MM.1S (cell line): Measurements from ENCODE around the gene VPS13C.

Source experiments
- DNase-seq: peaks from one replicate; pipeline ENCODE4 v3.0.0-alpha.2; 2015
- H2AFZ ChIP-seq: fragments of 300-600 bp; sonication (generic); 2 replicates; pipeline ENCODE4 v1.6.0; 2016; ENCODE audit warnings: antibody characterized with exemption, low read length
- H3F3A ChIP-seq: fragments of 300-600 bp; sonication (generic); 2 replicates; pipeline ENCODE4 v1.6.1; 2016; ENCODE audit warnings: mild to moderate bottlenecking, antibody characterized with exemption, low read length, moderate library complexity, mixed read lengths; ENCODE audit not compliant: insufficient read depth
- H3K27ac ChIP-seq: fragments of 300-600 bp; sonication (generic); 2 replicates; pipeline ENCODE4 v1.5.1; 2016; ENCODE audit warnings: mild to moderate bottlenecking, low read length
- H3K27me3 ChIP-seq: fragments of 300-600 bp; sonication (generic); replicated peaks from 2 replicates; pipeline ENCODE4 v1.6.0; 2016; ENCODE audit warnings: low read length; ENCODE audit not compliant: insufficient read depth
- H3K36me3 ChIP-seq: fragments of 300-600 bp; sonication (generic); replicated peaks from 2 replicates; pipeline ENCODE4 v1.6.1; 2016; ENCODE audit warnings: mild to moderate bottlenecking, low read length, mixed read lengths; ENCODE audit not compliant: insufficient read depth
- H3K4me1 ChIP-seq: fragments of 300-600 bp; sonication (generic); 2 replicates; pipeline ENCODE4 v1.6.1; 2016; ENCODE audit warnings: low read length, mixed read lengths
- H3K4me2 ChIP-seq: fragments of 300-600 bp; sonication (generic); 2 replicates; pipeline ENCODE4 v1.6.0; 2016; ENCODE audit warnings: low read depth, low read length
- H3K4me3 ChIP-seq: fragments of 300-600 bp; sonication (generic); 2 replicates; pipeline ENCODE4 v1.5.1; 2016; ENCODE audit warnings: low read length, mixed read lengths
- H3K79me2 ChIP-seq: fragments of 300-600 bp; sonication (generic); 2 replicates; pipeline ENCODE4 v1.6.1; 2016; ENCODE audit warnings: mixed run types, low read length, mixed read lengths
- H3K9ac ChIP-seq: fragments of 300-600 bp; sonication (generic); 2 replicates; pipeline ENCODE4 v1.6.1; 2016; ENCODE audit warnings: low read length, mixed read lengths
- H3K9me2 ChIP-seq: fragments of 300-600 bp; sonication (generic); replicated peaks from 2 replicates; pipeline ENCODE4 v1.6.1; 2016; ENCODE audit warnings: mild to moderate bottlenecking, low read length, mixed read lengths; ENCODE audit not compliant: insufficient read depth
- H3K9me3 ChIP-seq: fragments of 300-600 bp; sonication (generic); replicated peaks from 2 replicates; pipeline ENCODE4 v1.6.1; 2016; ENCODE audit warnings: mild to moderate bottlenecking, low read length, mixed read lengths; ENCODE audit not compliant: insufficient read depth
- H4K20me1 ChIP-seq: fragments of 300-600 bp; sonication (generic); 2 replicates; pipeline ENCODE4 v1.6.1; 2016; ENCODE audit warnings: mild to moderate bottlenecking, low read length, moderate library complexity, mixed read lengths; ENCODE audit not compliant: insufficient read depth
- CTCF ChIP-seq: fragments of 300-600 bp; sonication (generic); IDR thresholded peaks from 2 replicates; pipeline ENCODE4 v1.5.1; 2016; ENCODE audit warnings: antibody characterized with exemption, low read length, mixed read lengths
- EZH2 ChIP-seq: fragments of 300-600 bp; sonication (generic); optimal IDR thresholded peaks from 2 replicates; pipeline ENCODE3; 2017; ENCODE audit warnings: low read depth, mild to moderate bottlenecking, antibody characterized with exemption, low read length, mixed read lengths
- EZH2phosphoT487 ChIP-seq: fragments of 300-600 bp; sonication (generic); IDR thresholded peaks from 2 replicates; pipeline ENCODE4 v1.6.1; 2018; ENCODE audit warnings: antibody characterized with exemption, low read length

VPS13C gene

GRCh38 chr15:61938249-61938648 is 122.0 kb downstream of the VPS13C start:
- H3K27me3 ChIP-seq = no peaks in the 10 kb centered on the region
- no peaks in the 10 kb centered on the region for H4K20me1 ChIP-seq
- no peak overlapping the region for H3K4me2 ChIP-seq
- no peaks in the 10 kb centered on the region for H3F3A ChIP-seq
- no peak overlapping the region for H2AFZ ChIP-seq
- no peak overlapping the region for H3K27ac ChIP-seq
- no peak overlapping the region for H3K4me3 ChIP-seq
- DNase-seq = no peak
- H3K4me1 ChIP-seq = no peaks in the 10 kb centered on the region
- H3K36me3 ChIP-seq = peaks cover under 1% of the 10 kb centered on the region; the same call in 1 of the 2 replicates
- H3K79me2 ChIP-seq = no peaks in the 10 kb centered on the region
- no peaks in the 10 kb centered on the region for H3K9me2 ChIP-seq
- H3K9ac ChIP-seq = no peak overlapping the region
- no peaks in the 10 kb centered on the region for H3K9me3 ChIP-seq
- TF ChIP-seq EZH2 (no peak), EZH2phosphoT487 (no peak), CTCF (no peak)

DNA sequence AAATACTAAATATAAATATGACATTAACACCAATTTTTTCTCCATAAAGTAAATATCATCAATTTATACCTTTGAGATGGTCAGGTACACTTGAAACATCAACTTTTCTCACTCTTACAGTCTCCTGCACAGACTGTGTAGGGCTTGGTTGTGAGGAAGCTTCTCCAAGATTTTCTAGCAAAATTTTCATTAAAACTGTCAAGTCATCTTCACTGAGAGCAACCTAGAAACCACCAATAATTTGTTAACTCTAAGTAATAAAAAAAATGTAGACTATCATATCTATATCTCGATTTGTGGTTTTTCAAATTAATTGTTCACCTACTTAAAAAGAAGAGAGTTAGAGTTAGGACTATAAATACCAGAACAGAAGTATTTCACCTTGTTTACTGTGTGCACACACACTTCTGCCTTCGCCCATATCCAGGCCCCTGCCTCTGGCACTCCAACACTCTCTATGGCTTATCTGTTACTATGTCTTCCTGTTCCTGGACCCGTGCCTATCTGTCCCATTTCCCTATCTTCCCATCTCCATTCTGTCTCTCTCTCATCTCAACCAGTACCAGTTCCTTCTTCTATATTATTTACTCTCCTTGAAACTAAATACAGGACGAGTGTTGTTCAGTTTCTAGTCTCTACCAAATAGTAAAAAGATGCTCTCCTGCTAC is 123.6 kb downstream of the VPS13C start:
- no peaks in the 10 kb centered on the region for H3F3A ChIP-seq
- no peak for TF ChIP-seq CTCF
- no peak for TF ChIP-seq EZH2
- no peak for TF ChIP-seq EZH2phosphoT487
- H3K27me3 ChIP-seq = no peaks in the 10 kb centered on the region
- H3K27ac ChIP-seq = no peak overlapping the region
- H3K4me2 ChIP-seq = no peak overlapping the region
- H3K9me2 ChIP-seq = no peaks in the 10 kb centered on the region
- no peak for DNase-seq
- H4K20me1 ChIP-seq = no peaks in the 10 kb centered on the region
- no peak overlapping the region for H3K9ac ChIP-seq
- no peaks in the 10 kb centered on the region for H3K79me2 ChIP-seq
- H3K4me3 ChIP-seq = no peak overlapping the region
- no peak overlapping the region for H2AFZ ChIP-seq
- H3K36me3 ChIP-seq = peaks cover 4% of the 10 kb centered on the region; the same call in 1 of the 2 replicates
- no peaks in the 10 kb centered on the region for H3K4me1 ChIP-seq
- no peaks in the 10 kb centered on the region for H3K9me3 ChIP-seq

- H3K27me3 ChIP-seq = no peaks in the 10 kb centered on the region
- H3K9me3 ChIP-seq = no peaks in the 10 kb centered on the region
- TF ChIP-seq EZH2phosphoT487 = no peak
- TF ChIP-seq CTCF = no peak
- TF ChIP-seq EZH2 = no peak
- no peak overlapping the region for H3K4me2 ChIP-seq
- H3K9ac ChIP-seq = no peak overlapping the region
- H3K9me2 ChIP-seq = no peaks in the 10 kb centered on the region
- no peaks in the 10 kb centered on the region for H3K4me1 ChIP-seq
- no peaks in the 10 kb centered on the region for H3K79me2 ChIP-seq
- no peak overlapping the region for H2AFZ ChIP-seq
- H3K36me3 ChIP-seq = peaks cover 4% of the 10 kb centered on the region; the same call in 1 of the 2 replicates
- DNase-seq = no peak
- no peaks in the 10 kb centered on the region for H4K20me1 ChIP-seq
- no peaks in the 10 kb centered on the region for H3F3A ChIP-seq
- H3K4me3 ChIP-seq = no peak overlapping the region
- no peak overlapping the region for H3K27ac ChIP-seq
These were observed 124.8 kb downstream of the VPS13C start for GRCh38 chr15:61935493-61935892.
